GM13976 (cell line): ENCODE results near the gene PROSER2.

Source experiments
- DNase-seq: peaks from one replicate; pipeline ENCODE4 v3.0.0; 2012; ENCODE audit warnings: low spot score
- in situ Hi-C: fragments of 300-500 bp; cut with MboI; formaldehyde crosslinking; loops from one replicate; pipeline ENCODE4 v1.12.0; 2022; ENCODE audit warnings: low sequenced_read_pairs, mixed read lengths, inconsistent platforms; ENCODE audit not compliant: unreplicated experiment
- TF ChIP-seq, protein P1 (sequence below): IDR thresholded peaks from 2 replicates; pipeline ENCODE4 v1.5.1; 2012; ENCODE audit warnings: borderline replicate concordance, mild to moderate bottlenecking; ENCODE audit not compliant: insufficient read depth; ENCODE audit errors: extremely low read depth, missing control alignments, control extremely low read depth

The PROSER2 gene

DNA sequence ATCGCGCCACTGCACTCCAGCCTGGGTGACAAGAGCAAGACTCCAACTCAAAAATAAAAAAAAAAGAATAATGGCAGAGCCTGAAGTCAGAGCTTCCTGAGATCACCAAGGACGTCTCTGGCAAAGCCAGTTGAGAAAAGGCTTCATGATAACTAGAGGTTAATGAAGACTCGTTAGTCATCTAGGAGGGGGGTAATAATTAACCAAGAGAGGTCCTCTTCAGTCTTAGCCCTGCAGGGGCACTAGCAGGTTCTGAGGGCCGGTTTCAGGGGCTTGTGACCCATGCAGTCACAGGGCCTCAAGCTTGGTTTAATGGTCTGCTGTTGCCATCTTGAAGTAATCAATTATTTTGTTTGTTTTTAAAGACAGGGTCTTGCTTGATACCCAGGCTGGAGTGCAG is 28.6 kb upstream of the PROSER2 start:
- no peak for DNase-seq
- TF ChIP-seq, protein P1, sequence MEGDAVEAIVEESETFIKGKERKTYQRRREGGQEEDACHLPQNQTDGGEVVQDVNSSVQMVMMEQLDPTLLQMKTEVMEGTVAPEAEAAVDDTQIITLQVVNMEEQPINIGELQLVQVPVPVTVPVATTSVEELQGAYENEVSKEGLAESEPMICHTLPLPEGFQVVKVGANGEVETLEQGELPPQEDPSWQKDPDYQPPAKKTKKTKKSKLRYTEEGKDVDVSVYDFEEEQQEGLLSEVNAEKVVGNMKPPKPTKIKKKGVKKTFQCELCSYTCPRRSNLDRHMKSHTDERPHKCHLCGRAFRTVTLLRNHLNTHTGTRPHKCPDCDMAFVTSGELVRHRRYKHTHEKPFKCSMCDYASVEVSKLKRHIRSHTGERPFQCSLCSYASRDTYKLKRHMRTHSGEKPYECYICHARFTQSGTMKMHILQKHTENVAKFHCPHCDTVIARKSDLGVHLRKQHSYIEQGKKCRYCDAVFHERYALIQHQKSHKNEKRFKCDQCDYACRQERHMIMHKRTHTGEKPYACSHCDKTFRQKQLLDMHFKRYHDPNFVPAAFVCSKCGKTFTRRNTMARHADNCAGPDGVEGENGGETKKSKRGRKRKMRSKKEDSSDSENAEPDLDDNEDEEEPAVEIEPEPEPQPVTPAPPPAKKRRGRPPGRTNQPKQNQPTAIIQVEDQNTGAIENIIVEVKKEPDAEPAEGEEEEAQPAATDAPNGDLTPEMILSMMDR = no peak
- in situ Hi-C loops = no loop called here

DNA sequence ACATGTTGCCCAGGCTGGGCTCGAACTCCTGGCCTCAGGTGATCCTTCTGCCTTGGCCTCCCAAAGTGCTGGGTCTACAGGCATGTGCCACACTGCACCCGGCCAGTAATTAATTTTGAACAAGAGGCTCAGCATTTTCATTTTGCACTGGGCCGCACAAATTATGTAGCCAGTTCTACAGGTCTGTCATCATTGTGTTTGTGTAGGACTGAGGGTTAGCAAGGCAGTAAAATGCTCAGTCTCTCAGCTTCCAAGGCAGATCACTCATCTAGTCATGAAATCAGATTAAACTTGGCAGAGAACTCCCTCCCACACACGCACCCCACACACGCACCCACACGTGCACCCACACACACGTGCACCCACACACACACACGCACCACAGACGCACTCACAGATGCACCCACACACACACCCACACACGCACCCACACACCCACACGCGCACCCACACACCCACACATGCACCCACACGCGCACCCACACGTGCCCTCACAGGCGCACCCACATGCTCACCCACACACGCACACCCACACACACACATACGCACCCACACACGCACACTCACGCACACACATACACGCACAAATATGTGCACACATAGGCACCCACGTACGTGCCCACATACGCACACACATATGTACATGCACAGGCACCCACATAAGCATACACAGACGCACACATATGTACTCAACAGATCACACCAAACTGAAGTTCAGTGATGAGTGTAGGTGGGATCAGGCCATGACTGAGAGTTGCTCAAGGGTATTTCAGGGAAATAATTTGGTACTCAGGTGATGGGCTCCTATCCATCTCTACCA is 27.8 kb upstream of the PROSER2 start:
- TF ChIP-seq, protein P1 = no peak
- no peak for DNase-seq
- in situ Hi-C loops = no loop called here

DNA sequence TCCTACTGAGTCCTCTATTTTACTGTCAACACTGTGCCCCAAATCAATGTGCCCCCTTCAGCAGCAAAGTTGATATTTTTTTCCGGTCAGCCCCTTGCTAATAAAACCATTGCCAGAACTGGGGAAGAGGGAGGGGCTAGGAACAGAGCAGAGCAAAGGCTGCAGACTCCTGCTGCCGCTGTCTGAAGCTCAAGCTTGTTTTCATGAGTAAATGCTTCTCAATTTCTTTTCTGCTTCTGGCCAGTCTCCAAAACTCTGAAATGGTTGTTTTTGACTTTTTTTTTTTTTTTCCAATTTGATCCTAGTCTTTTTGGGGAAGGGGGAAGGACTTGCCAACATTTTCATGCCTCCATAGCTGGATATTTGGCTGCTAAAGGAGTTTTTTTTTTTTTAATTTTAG is 26.7 kb upstream of the PROSER2 start:
- TF ChIP-seq, protein P1 = no peak
- in situ Hi-C loops = no loop called here
- DNase-seq = no peak

DNA sequence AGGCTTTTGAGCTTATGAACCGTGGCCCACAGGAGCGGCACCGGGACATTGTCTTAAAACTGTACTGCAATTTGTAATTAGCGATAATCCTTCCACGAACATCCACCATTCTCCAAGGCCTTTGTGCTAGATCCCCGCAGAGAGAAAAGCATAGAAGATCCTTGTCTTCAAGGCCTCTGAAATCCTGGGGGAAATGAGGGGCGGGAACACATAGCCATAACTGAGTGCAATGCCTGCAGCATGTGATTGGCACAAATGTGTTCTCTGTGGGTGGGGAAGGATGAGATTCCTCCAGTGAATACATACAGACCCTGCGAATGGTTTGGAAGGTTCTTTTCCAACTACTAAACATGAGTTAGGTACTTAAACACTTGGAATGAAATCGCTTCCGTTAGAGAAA is 25.9 kb upstream of the PROSER2 start:
- no peak for DNase-seq
- TF ChIP-seq, protein P1 = no peak
- in situ Hi-C loops = no loop called here

DNA sequence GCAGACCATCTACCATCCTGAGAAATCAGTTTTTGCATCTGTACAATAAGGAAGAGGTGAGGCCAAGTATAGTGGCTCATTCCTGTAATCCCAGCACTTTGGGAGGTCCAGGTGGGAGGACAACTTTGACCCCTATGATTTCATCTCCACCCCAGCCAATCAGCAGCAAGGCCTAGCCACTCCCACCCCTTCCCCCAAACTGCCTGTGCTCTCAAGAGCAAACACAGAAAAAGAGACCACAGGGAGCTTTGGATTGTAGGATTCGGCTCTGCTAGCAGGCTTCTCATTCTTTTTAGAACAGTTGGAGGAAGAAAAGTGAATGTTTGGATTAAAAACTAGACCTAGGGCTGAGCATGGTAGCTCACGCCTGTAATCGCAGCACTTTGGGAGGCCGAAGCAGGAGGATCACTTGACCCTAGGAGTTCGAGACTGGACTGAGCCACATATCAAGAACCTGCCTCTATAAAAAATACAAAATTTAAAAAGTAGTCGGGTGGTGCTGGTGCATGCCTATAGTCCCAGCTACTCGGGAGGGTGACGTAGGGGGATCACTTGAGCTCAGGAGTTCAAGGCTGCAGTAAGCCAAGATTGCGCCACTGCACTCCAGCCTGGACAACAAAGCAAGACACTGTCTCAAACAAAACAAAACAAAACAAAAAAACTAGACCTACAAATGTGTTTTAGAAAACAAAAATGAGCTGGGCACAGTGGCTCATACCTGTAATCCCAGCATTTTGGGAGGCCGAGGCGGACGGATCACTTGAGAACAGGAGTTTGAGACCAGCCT is 25.1 kb upstream of the PROSER2 start:
- TF ChIP-seq, protein P1 = no peak
- in situ Hi-C loops = no loop called here
- DNase-seq = no peak

DNA sequence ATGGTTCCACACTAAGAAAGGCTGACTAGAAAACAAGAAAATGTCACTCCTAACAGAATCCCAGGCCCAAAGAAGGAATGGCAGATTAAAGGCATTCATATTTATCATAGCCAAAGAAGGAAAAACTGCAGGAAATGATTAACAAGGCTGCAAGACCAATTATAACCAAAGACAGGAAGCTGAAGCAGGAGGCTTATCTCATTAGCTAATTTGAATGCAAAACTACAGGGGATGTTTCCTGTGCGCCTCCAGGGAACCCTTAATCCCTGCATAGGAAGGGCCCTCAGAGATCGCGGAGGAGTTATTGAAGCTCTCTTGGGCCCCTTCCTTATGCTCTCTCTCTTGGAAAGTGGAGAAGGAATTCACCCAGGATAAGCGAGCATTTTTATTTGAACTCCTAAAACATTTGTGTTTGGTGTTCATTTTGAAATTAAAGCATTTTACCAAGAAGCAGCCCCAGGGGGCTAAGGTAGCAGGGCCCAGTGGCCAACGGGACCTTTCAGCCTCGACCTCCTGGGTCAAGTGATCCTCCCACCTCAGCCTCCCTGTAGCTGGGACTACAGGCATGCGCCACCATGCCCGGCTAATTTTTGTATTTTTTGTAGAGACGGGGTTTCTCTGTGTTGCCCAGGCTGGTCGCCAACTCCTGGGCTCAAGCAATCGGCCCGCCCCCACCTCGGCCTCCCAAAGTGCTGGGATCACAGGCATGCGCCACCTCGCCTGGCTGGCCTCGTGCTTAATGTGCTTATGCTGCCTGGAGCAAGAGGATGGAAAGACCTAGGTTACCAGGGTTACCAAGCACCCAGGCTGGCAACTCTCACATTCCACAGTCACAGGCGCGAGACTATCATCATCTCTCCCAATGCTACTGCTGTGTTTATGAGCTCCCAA is 24.1 kb upstream of the PROSER2 start:
- TF ChIP-seq, protein P1 = no peak
- no peak for DNase-seq
- in situ Hi-C loops = no loop called here
